GM19438 (cell line): ENCODE results near the gene TKTL1.
A peak's percentile ranks its signal among the peaks of the same experiment; 100 is the strongest.

ENCODE experiments used
- ATAC-seq: cut with Tn5 transposase; IDR thresholded peaks from one replicate; pipeline ENCODE4 v1.9.1; 2021; ENCODE audit warnings: low read depth; ENCODE audit not compliant: unreplicated experiment

TKTL1 gene

DNA sequence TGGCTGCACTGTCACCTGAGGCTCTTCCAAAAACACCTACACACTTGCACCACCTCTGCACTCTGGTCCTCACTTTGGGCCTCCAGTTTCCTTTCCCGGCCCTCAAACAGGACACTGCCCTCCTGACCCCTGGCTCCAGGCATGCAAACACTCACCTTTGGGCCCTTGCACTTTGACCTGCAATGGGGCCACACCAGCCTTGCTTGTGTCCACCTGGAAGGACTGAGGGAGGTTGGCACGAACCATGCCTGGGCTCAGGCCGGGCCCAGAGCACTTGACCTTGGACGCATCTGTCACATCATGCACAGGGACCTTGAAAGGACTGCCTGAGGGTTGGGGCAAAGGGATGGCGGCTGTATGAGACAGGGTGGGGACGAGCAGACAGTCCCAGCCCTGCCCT, 63.2 kb downstream of the TKTL1 start:
- no peak for ATAC-seq

DNA sequence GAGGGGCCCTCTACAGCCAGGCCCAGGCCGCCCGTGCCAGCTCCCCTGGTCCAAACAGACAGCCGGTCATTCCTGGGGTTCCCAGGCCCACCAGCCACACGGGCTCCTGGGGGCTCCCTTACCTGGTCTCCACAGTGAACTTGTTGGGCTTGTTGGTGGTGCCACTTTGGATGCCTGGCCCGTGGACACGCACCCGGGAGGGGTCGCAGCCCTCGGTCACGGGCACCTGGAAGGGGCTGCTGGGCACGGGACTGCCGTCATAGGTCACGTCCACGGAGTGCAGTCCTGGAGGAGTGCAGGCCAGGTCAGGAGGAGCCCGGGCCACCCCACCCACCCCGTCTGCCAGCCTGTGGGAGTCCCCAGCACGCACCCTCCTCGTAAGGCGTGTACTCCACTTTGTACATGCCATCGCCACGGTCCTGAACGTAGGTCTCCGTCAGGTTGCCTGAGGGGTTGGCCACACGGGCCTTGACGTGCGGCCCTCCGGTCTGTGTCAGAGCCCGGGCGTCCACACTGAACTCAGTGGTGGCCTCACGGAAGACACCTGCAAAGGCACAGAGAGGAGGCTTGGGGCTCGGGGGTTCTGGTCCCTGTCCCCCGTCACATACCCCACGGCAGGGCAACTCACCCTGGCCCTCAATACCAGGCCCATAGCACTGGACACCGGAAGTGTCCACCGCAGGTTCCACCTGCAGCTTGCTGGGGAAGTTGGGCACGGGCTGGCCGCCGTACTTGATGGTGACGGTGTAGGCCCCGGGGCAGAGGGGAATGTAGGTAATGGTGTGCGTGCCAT, 64.0 kb downstream of the TKTL1 start:
- ATAC-seq: no peak

DNA sequence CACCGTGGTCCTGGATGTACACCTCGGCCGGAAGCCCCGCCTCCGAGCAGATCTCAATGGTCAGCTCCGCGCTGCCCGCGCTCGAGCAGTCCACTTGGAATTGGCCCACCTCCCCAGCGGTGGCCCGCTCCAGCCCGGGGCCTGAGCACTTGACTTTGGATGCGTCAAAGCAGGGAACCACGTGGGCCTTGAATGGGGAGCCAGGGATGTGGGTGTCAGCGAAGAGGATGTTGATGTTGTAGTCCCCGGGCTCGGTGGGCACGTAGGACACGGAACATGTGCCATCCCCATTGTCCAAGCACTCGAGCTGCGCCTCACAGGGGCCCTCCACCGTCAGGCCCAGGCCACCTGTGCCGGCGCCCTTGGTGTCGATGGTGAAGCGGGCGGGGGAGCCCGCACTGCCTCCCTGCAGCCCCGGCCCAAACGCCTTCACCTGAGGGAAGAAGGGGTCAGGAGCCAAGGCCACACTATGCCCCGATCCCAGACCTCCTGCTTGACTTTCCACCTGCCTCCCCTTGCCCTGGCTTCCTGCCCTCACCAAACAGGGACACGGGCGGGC, 64.6 kb downstream of the TKTL1 start:
- no peak for ATAC-seq

DNA sequence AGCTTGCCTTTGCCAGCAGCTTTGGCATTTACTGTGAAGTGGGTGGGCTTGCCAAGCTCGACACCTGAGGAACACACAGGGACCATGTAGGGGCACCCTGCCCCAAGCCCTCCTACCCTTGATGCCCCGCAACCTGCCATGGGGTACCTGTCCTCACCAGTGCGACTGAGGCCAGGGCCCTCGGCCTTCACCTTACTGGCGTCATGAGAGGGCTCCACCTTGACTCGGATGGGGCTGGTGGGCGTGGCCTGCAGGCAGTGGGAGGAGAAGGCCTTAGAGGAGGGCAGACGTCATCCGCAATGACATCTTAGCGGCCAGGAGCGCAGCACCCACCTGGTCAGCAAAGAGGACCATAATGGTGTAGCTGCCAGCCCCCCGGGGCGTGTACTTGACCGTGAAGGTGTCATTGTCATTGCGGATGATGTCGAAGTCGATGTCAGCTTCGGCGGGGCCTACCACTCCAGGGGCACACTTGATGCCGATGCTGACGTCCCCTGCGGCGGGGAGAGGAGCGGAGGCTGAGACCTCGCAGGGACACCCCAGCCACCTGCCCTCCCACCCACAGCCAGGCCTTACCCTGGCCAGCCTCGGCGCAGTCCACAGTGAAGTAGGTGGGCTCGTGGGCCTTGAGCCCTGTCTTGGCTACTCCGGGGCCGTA, 66.6 kb downstream of the TKTL1 start:
- ATAC-seq: no peak

DNA sequence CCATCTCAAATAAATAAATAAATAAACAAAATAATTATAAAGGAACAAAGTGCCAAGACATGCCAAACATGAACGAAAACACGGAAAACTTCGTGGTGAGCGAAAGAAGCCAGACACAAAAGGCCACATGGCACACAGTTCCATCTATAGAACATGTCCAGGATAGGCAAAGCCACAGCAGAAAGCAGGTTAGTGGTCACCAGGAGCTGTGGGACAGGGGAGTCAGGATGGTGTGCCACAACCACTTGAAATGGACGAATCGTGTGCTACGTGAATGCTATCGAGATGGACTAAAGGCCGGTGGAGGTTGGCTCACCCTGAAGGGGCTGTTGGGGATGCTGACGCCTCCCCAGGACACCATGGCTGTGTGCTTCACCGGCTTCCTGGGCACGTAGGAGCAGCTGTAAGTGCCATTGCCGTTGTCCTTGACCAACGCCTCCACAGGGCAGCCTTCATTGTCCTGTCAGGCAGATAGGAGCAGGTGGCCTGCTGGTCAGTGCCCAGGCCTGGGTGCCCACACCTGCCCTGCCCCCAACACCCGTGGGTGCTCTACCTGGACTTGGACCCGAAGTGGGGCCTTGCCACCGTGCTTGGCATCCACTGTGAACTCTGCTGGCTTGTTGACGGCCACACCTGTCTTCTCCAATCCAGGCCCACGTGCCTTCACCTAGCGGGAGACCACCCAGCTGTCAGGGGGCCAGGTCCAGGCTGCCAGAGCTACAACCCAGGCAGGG, 68.3 kb downstream of the TKTL1 start:
- ATAC-seq: no peak

DNA sequence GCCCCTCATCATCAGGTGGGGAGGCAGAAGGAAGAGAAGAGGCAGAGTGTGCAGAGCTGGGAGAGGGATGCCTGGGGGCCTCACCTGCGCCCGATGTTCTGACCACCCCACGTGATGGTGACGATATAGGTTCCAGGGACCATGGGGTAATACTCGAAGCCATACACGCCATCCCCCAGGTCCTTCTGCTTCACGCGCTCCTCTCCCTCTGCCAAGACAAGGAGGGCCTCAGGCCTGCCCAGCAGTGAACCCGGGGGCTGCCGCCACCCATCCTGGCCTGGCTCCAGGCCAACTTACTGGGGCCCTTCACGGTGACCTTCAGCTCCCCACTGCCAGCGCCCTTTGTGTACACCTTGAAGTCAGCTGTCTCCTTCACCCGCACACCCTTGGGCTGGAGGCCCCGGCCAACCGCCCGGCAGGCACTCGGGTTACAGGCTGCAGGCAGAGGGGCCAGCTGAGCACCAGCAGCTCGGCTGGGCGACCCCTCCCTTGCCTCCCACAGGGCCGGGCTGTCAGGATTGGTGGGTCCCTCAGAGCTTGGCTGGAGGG, 69.5 kb downstream of the TKTL1 start:
- no peak for ATAC-seq

DNA sequence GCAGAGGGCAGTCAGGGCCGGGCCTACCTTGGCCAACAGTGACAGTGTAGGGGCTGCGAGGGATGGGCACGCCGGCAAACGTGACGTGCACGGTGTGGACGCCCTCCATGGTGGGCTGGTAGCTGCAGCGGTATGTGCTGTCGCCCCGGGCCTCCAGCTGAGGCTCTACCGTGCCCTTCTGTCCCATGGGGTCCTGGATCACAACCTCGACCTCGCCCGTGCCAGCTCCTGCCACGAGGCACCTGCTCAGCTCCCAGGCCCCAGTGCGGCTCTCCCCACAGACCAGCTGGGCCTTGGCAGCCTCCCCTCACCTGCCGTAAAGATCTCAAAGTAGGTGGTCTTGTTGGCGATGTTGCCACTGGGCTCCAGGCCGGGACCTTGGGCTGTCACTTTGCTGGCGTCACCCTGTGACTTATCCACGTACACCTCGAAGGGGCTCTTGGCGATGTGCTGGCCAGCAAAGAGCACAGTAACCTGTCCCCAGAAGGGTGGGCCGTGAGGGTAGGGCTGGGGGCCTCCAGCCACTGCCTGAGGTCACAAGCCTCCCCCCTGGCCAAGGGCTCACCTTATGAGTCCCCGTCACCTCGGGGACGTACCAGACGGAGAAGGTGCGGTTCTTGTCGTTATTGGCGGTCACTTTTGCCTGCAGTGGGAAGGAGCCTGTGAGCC, 70.5 kb downstream of the TKTL1 start:
- no peak for ATAC-seq

DNA sequence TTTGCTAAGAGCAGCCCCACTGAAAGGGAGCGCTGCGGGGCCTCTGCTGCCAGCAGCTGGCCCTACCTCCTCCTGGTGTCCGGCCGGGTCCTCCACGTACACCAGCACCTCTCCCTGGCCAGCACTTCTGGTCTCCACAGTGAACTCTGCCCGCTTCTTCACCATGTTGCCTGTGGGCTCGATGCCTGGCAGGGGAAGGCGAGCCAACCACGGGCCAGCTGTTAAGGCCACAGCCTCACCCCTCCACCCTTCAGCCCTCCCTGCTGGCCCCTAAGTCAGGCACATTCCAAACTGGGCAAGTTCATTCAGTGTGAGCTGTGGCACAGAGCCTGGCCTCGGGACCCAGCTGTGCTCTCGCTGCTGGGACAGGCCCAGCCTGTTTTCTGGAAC, 71.1 kb downstream of the TKTL1 start:
- no peak for ATAC-seq

DNA sequence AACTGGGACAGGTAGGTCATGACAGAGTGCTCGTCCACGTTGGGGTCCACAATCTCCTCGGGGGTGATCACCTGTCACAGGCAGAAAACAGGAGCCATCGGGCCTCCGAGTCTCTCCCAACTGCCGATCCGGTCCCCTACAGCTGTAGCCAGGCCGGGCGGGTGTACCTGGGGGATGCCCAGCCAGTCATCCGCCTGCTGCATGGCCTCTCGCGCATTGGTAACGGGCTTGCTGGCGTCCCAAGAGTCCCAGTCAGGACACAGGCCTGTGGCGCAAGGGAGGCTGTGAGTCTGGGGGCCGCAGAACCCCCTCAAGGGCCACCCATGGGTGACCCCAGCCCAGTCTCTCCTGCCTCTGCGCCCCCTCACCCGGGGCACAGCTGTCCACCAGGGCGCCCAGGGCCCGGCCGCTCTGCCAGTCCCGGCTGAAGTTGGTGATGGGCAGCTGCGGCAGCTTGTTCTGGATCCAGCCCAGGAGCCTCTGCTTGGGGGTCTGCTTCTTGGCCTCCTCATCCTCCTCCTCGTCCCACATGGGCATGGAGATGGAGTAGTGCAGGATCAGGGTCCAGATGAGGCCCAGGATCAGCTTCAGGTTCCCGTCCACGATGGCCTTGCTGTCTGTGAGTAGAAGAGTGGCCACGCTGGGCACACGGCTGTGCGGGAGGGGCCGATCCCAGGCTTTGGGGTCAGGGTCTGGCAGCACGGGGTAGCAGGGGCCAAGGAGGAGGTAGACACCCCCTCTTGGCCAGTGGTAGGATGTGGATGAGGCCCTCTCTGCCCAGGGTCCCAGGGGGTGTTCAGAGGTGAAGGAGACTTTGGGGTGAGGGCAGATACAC, 72.1 kb downstream of the TKTL1 start:
- ATAC-seq: no peak

DNA sequence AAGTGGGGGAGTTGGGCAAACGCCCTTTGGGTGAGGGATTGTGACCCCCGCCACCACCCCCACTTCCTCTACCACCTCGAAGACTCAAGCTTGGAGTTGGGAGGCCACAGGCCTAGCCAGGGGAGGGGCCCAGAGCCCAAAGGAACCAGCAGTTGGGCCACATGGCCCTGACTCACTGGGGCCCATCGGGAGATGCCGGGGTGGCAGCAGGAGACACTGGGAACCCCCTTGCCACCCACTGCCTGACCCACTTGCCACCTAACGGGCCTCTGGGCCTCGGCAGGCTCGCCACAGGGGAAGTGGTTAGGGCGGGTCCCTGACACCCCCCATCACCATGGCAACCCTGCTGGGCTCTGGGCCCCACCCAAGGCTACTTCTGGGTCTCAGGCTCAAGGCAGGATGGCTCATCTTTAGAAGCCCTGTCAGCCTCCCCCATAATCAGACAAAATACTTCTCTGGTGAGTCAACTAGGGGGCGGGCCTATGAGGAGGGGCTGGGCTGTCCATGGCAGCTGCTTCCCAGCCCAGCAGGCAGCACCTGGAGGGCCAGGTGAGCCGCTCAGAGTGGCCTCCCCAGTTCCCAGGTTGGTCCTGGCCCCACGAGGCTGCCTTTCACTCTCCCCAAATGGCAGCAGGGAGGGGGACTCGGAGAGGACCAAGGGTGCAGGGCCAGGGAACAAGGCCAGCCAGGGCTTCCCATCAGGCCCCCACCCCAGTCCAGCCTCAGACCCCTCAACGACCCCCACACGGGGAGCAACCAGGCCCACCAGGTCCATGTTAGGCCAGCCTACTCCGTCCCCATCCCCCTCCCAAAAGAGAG, 73.2 kb downstream of the TKTL1 start:
- no peak for ATAC-seq

DNA sequence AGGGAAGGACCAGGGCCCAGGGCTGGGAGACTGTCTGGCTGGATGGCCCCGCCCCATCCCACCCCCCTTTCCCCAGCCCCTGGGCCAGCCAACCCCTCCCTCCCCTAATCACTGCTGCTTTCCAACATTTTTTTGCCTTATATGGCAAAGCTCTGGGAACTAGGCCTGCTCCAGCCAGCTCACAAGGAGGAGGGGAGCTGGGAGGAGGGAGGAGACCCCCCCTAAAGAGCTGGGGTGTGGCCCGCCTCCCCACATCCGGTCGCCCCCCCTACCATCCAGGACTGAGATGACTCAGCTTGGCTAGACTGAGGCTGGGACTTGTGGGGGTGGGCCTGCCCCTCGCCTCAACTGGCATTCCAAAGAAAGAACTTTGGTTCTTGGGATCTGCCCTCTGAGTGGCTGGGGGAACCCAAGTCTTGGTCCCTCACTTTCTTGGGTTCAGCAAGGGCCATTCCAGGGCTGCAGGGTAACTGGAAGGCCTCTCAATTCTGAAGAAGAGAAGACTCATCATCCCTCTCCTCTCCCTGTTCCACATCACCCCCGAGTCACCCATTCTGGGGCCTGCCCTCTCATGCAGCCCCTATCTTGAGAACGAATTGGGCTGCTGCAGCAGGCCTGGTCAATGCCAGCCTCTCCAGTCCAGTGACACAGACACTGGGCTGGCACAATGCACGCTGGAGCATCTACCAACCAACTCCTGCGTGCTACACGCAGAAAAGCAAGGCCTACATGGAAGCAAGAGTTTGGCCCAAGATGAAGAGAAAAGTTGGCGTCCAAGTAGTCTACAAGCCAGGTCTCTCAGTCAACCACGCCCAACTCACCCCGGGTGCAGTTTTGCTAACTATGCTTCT, 74.1 kb downstream of the TKTL1 start:
- ATAC-seq: no peak

DNA sequence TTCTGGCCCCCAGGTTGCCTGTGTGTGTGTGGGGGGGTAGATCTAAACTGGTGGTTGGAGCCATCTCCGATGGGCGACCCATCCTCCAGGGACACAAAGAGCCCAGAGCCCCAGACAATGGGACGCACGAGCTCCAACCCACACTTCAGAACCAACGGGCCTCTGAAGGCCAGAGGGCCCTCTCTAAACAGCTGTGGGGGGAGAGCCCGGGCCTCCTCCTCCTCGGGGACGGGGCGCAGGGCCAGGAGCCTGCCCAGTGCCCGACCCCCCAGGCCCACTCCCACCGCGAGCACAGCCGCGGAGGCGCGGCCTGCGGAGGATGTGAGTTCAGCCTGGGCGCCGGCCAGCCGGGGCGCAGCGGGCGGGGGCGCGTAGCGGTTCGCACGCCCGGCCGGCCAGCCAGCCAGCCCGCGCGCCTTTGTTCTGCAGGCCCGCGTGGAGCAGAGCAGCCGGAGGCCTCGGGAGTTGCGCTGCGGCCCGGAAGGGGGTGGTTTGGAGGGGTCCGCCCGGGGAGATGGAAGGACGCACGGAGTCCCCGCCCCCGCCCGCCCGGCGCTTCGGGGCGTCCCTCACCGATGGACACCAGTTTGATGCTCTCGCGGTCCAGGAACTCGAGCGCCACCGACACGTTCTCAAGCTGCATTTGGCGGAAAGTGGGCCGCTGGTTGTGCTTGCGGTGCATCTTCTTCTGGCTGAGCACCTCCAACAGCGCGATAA, 74.9 kb downstream of the TKTL1 start:
- ATAC-seq: no peak

DNA sequence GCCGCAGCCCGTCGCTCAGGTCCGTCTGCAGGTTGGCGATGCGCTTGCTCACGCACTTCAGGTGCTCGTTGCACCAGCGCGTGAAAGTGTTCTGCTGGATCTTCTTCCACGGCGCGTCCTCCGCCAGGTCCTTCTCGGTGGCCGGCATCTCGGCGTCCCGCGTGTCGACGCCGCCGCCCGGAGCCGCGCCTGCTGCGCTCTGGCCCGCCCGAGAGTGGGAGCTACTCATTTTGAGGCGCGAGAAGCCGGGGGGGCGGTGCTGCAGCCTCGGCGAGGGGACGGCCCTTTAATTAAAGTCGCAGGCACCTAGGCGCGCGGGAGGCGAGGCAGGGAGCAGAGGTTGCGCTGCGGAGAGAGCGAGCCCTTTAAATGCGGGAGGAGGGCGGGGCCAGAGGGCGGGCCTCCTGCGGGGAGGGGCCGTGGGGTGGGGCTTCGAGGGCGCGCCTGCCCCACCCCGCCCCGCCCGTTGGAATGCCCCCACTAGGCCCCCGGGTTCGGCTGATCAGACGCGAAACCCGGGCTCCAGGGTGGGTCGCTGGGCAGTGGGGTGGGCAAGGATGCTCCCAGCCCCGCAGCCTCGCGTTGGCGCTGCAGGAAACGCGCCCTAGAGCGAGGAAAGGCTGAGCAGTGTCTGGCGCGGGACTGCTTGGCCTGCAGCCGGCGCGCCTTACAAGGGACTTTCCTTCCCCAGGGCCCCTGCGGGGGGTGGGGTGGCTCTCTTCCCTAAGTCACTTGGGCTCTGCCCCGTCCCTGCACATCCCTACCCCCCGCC, 75.6 kb downstream of the TKTL1 start:
- ATAC-seq: peak; percentile 46

DNA sequence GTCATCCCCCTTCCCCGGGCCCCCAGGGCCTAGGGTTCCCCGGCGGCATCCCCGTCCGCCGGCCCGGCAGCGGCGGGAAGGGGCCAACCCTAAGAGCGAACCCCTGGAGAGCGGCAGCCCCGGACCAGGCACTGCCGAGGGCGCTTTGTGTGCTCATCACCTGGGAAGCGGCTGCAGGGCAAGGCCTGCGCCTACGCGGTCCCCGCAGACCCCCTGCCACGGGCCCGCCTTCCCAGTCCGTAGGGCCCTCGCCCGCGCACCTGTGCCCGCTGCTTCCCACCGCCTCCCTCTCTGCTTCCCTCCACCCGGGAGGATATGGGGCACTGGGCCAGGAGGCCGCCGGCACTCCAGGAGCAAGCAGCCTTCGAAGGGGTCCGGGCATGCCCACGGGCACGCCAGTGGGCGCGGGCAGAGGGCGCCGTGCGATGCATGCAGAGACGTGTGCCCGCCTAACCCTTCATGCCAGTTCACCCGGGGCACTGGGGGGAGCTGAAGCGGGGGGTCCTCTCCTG, 76.2 kb downstream of the TKTL1 start:
- no peak for ATAC-seq

DNA sequence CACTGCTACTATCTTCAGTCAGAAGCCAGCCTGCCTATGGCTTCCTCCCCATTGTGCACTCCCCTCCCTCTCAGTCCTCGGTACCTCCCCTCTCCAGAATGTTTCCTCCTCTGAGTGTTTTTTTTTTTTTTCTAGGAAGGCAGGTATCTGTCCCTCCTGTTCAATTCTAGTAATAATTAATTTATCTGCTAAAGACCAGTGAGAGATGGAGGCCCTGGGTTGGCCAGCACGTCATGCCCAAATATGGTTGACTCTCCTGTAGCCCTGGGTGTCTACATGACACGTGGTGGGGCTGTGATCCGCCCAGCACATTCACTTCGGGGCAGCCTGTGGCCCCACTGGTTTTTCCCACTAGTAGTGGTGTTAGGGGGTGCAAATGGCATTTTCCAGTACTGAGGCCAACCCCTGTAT, 77.0 kb downstream of the TKTL1 start:
- no peak for ATAC-seq
